ENCODE data around the gene CDKAL1. TPM values are rescaled to one million over a fixed set of nuclear protein-coding genes. Genes with fewer than 3 reads are reported as not detected.

CDKAL1 gene
- total RNA-seq, 1 experiment from 2014 or later = 13.8 TPM

DNA sequence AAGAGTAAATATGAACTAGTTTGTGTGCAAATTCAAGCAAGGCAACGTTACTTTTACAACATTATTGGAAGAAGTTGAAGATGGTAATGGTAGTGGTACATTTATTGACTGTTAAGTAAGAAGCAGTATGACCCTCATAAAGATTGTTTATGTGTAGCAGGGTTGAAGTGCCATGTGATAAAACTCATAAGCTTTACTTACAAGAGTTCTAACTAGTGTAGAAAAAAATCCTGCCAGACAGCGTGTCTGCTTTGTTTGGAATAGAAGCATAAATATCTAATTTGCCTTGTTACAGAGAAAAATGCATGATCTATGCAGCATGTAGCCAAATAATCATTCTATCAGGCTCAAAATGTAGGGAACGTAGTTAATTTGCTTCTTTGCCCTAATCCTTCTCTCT is 608.5 kb downstream of the CDKAL1 start:
- peaks cover 12% of the 10 kb centered on the region; the same call in 1 of the 2 replicates for H3K4me1 ChIP-seq (ENCODE audit: insufficient read depth, low read length)
- no peaks in the 10 kb centered on the region for H3K79me2 ChIP-seq (ENCODE audit: low read length)
- ATAC-seq = no peak

DNA sequence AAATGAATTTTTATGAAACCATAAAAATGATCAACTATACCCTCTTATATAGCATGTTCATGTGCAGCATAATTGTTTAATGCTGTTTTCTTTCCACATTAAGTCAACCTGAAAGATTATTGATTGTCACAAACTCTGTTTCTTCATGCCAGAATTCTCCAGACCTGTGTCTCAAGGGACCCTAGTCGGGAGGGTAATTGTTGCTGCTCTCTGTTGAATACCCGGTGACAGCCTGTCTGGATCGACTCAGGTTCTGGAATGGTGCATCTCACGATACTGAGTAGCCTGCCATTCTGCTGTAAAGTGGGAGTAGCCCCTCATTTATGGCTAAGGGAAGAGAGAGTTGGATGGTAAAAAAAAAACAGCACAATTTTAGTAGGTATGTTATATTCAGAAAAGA is 609.4 kb downstream of the CDKAL1 start:
- no peaks in the 10 kb centered on the region for H3K79me2 ChIP-seq (ENCODE audit: low read length)
- no peaks in the 10 kb centered on the region for H3K27me3 ChIP-seq (ENCODE audit: low read length)
- H3K27ac ChIP-seq (ENCODE audit: low read length) = no peak overlapping the region
- no peaks in the 10 kb centered on the region for H3K36me3 ChIP-seq (ENCODE audit: low read depth, low read length)
- H3K9ac ChIP-seq (ENCODE audit: low read length) = no peak overlapping the region
- no peaks in the 10 kb centered on the region for H4K20me1 ChIP-seq (ENCODE audit: low read length)
- TF ChIP-seq EZH2 (IDR thresholded peaks at IDR 0.05; ENCODE audit: low read length, unreplicated experiment) (no peak), EZH2phosphoT487 (IDR thresholded peaks at IDR 0.05; ENCODE audit: borderline replicate concordance, low read length) (no peak)
- TF ChIP-seq, protein P1, sequence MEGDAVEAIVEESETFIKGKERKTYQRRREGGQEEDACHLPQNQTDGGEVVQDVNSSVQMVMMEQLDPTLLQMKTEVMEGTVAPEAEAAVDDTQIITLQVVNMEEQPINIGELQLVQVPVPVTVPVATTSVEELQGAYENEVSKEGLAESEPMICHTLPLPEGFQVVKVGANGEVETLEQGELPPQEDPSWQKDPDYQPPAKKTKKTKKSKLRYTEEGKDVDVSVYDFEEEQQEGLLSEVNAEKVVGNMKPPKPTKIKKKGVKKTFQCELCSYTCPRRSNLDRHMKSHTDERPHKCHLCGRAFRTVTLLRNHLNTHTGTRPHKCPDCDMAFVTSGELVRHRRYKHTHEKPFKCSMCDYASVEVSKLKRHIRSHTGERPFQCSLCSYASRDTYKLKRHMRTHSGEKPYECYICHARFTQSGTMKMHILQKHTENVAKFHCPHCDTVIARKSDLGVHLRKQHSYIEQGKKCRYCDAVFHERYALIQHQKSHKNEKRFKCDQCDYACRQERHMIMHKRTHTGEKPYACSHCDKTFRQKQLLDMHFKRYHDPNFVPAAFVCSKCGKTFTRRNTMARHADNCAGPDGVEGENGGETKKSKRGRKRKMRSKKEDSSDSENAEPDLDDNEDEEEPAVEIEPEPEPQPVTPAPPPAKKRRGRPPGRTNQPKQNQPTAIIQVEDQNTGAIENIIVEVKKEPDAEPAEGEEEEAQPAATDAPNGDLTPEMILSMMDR (conservative IDR thresholded peaks at IDR 0.05; ENCODE audit: low read depth, low read length) = no peak
- intact Hi-C loops (cut with micrococcal nuclease) = no loop called here
- H3K9me3 ChIP-seq (ENCODE audit: low read length) = no peaks in the 10 kb centered on the region
- ChIA-PET POLR2A (ENCODE audit: unreplicated experiment) (no interaction called here), CTCF (no interaction called here)
- no peak overlapping the region for H3K4me3 ChIP-seq (ENCODE audit: low read length)
- ATAC-seq = no peak
- H3K9me2 ChIP-seq (replicated peaks; ENCODE audit: low read length) = no peaks in the 10 kb centered on the region
- no peak overlapping the region for H3K4me2 ChIP-seq (ENCODE audit: low read length)
- H3K4me1 ChIP-seq (ENCODE audit: insufficient read depth, low read length) = peaks cover 11% of the 10 kb centered on the region
- no peaks in the 10 kb centered on the region for H3F3A ChIP-seq (ENCODE audit: low read length, unreplicated experiment)
- no TSS peak for BruUV-seq (replicated peaks)
- H2AFZ ChIP-seq (ENCODE audit: low read length) = no peak overlapping the region
- DNase-seq = no peak

More for the DNA sequence above, 608.5 kb downstream of the CDKAL1 start:
- no peak overlapping the region for H3K9ac ChIP-seq (ENCODE audit: low read length)
- H3K9me2 ChIP-seq (replicated peaks; ENCODE audit: low read length) = no peaks in the 10 kb centered on the region
- no peak for TF ChIP-seq EZH2phosphoT487 (IDR thresholded peaks at IDR 0.05; ENCODE audit: borderline replicate concordance, low read length)
- no peak for TF ChIP-seq EZH2 (IDR thresholded peaks at IDR 0.05; ENCODE audit: low read length, unreplicated experiment)
- TF ChIP-seq, protein P1 (conservative IDR thresholded peaks at IDR 0.05; ENCODE audit: low read depth, low read length) = no peak
- intact Hi-C loops (cut with micrococcal nuclease) = no loop called here
- H3K4me2 ChIP-seq (ENCODE audit: low read length) = no peak overlapping the region
- H3K36me3 ChIP-seq (ENCODE audit: low read depth, low read length) = no peaks in the 10 kb centered on the region
- H3K9me3 ChIP-seq (ENCODE audit: low read length) = no peaks in the 10 kb centered on the region
- ChIA-PET POLR2A (ENCODE audit: unreplicated experiment) (no interaction called here), CTCF (no interaction called here)
- DNase-seq = no peak
- H3K27ac ChIP-seq (ENCODE audit: low read length) = no peak overlapping the region
- no peaks in the 10 kb centered on the region for H4K20me1 ChIP-seq (ENCODE audit: low read length)
- H3K4me3 ChIP-seq (ENCODE audit: low read length) = no peak overlapping the region
- H3K27me3 ChIP-seq (ENCODE audit: low read length) = no peaks in the 10 kb centered on the region
- H3F3A ChIP-seq (ENCODE audit: low read length, unreplicated experiment) = no peaks in the 10 kb centered on the region
- BruUV-seq (replicated peaks) = no TSS peak
- H2AFZ ChIP-seq (ENCODE audit: low read length) = no peak overlapping the region

DNA sequence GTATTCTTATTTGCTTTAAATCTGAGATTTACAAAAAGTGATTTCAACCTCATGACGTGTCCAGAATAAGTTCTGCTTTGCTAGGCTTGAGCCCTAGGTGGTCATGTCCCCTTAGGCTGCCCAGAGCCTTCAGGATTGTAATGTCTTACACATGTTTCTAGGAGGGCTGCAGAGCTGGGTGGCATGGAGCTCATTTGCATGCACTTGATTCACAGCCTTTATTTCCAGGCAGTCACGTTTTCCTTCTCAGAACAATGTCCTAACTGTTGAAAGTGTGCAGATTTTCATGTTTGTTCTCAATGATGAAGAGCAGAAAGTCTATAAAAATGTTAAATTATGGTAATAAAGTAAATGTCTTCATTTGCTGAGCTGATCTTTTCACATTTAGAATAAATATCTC is 610.7 kb downstream of the CDKAL1 start:
- no peak overlapping the region for H3K4me2 ChIP-seq (ENCODE audit: low read length)
- no peaks in the 10 kb centered on the region for H3K36me3 ChIP-seq (ENCODE audit: low read depth, low read length)
- H4K20me1 ChIP-seq (ENCODE audit: low read length) = no peaks in the 10 kb centered on the region
- H3K9ac ChIP-seq (ENCODE audit: low read length) = no peak overlapping the region
- no peaks in the 10 kb centered on the region for H3K79me2 ChIP-seq (ENCODE audit: low read length)
- H3K27ac ChIP-seq (ENCODE audit: low read length) = no peak overlapping the region
- intact Hi-C loops (cut with micrococcal nuclease) = no loop called here
- peaks cover 14% of the 10 kb centered on the region for H3K4me1 ChIP-seq (ENCODE audit: insufficient read depth, low read length)
- TF ChIP-seq EZH2 (IDR thresholded peaks at IDR 0.05; ENCODE audit: low read length, unreplicated experiment) (no peak), EZH2phosphoT487 (IDR thresholded peaks at IDR 0.05; ENCODE audit: borderline replicate concordance, low read length) (no peak)
- TF ChIP-seq, protein P1 (conservative IDR thresholded peaks at IDR 0.05; ENCODE audit: low read depth, low read length) = no peak
- H3F3A ChIP-seq (ENCODE audit: low read length, unreplicated experiment) = no peaks in the 10 kb centered on the region
- no TSS peak for BruUV-seq (replicated peaks)
- no peak overlapping the region for H3K4me3 ChIP-seq (ENCODE audit: low read length)
- CTCF ChIA-PET = no interaction called here
- no peak overlapping the region for H2AFZ ChIP-seq (ENCODE audit: low read length)
- no peak for DNase-seq
- no peaks in the 10 kb centered on the region for H3K9me3 ChIP-seq (ENCODE audit: low read length)
- ATAC-seq = no peak
- H3K9me2 ChIP-seq (replicated peaks; ENCODE audit: low read length) = no peaks in the 10 kb centered on the region
- H3K27me3 ChIP-seq (ENCODE audit: low read length) = no peaks in the 10 kb centered on the region
- POLR2A ChIA-PET (ENCODE audit: unreplicated experiment) = no interaction called here
